WERI-Rb-1 (cell line): ENCODE results near the gene G6PD.
"Not testable (repeated sequence)": the region's sequence is repeated elsewhere in the genome, so short reads cannot be mapped to it uniquely, and the experiment has no call there.

Experiments
- DNase-seq: peaks from one replicate; pipeline ENCODE4 v3.0.0-alpha.2; 2020
- H3K27ac ChIP-seq: fragments of 250-450 bp; sonication (Bioruptor Pico); 2 replicates; pipeline ENCODE4 v1.5.1; 2020; ENCODE audit warnings: mild to moderate bottlenecking, moderate library complexity
- H3K27me3 ChIP-seq: fragments of 250-450 bp; sonication (Bioruptor Pico); 2 replicates; pipeline ENCODE4 v1.5.1; 2021; ENCODE audit warnings: mild to moderate bottlenecking, low read depth, moderate library complexity; ENCODE audit not compliant: insufficient read depth, severe bottlenecking
- H3K36me3 ChIP-seq: fragments of 250-450 bp; sonication (Bioruptor Pico); 2 replicates; pipeline ENCODE4 v1.5.1; 2020; ENCODE audit warnings: mild to moderate bottlenecking, moderate library complexity
- H3K4me3 ChIP-seq: 2 replicates; pipeline ENCODE4 v1.5.1; 2011; ENCODE audit warnings: low read depth, mild to moderate bottlenecking, control low read depth, low read length
- H3K9me3 ChIP-seq: fragments of 250-450 bp; sonication (Bioruptor Pico); 2 replicates; pipeline ENCODE4 v1.5.1; 2021; ENCODE audit warnings: mild to moderate bottlenecking, moderate library complexity; ENCODE audit not compliant: severe bottlenecking
- TF ChIP-seq, protein P1 (sequence below): IDR thresholded peaks from 2 replicates; pipeline ENCODE4 v1.5.1; 2011; ENCODE audit warnings: low read depth, mild to moderate bottlenecking, control low read depth, inconsistent platforms, low read length

The G6PD gene

DNA sequence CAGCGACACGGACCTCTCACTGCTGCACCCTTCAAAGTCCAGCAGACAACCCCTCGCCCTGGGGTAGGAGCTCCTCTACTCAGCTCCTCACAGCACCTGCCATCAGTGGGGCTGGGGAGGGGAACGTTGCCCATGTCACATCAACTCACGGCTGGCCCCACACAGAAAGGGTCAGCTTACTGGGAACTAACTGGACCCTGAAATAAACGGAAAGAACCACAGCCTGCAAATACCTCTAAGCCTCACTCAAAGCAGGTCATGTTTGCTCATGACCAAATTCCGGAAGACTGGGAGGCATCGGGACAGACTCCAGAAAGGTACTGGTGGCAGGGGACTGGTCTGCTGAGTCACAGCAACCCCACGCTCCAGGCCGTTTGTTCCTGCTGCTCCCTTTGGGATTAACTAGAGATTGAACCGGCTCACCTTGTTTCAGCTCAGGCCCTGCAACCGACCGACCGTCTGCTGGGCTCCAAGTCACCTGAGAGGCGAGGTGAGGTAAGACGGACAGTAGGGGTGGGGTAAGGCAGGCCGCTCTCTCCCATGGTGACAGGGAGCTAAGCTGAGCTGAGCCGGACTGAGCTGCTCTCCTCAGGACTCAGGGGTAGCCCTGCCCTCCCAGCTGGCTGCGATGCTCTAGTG lies 5.6 kb downstream of the G6PD start:
- peak; percentile 98 for DNase-seq

DNA sequence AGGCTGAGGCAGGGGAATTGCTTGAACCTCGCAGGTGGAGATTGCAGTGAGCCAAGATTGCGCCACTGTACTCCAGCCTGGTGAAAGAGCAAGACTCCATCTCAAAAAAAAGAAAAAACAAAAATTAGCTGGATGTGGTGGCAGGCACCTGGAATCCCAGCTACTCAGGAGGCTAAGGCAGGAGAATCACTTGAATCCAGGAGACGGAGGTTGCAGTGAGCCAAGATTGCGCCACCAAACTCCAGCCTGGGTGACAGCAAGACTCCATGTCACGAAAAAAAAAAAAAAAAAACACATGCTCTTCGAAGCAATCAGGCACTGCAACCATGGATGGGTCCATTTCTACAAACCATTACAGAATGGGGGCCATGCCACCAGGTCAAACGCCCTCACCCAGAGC lies 6.3 kb downstream of the G6PD start:
- not testable (repeated sequence) for H3K9me3 ChIP-seq, DNase-seq, H3K4me3 ChIP-seq, H3K27me3 ChIP-seq
- Histone ChIP-seq H3K36me3 (peaks cover 82% of the 10 kb centered on the region), H3K27ac (peak overlapping the region; percentile 92)

More for the DNA sequence above, 5.6 kb downstream of the G6PD start:
- H3K36me3 ChIP-seq = peaks cover 82% of the 10 kb centered on the region
- peak overlapping the region; percentile 92 for H3K27ac ChIP-seq
- TF ChIP-seq, protein P1, sequence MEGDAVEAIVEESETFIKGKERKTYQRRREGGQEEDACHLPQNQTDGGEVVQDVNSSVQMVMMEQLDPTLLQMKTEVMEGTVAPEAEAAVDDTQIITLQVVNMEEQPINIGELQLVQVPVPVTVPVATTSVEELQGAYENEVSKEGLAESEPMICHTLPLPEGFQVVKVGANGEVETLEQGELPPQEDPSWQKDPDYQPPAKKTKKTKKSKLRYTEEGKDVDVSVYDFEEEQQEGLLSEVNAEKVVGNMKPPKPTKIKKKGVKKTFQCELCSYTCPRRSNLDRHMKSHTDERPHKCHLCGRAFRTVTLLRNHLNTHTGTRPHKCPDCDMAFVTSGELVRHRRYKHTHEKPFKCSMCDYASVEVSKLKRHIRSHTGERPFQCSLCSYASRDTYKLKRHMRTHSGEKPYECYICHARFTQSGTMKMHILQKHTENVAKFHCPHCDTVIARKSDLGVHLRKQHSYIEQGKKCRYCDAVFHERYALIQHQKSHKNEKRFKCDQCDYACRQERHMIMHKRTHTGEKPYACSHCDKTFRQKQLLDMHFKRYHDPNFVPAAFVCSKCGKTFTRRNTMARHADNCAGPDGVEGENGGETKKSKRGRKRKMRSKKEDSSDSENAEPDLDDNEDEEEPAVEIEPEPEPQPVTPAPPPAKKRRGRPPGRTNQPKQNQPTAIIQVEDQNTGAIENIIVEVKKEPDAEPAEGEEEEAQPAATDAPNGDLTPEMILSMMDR = no peak
- no peaks in the 10 kb centered on the region for H3K9me3 ChIP-seq
- 0 out of 2 replicates have a peak overlapping the region, but pooled peaks have one; percentile 3 for H3K4me3 ChIP-seq
- peaks cover 6% of the 10 kb centered on the region for H3K27me3 ChIP-seq

DNA sequence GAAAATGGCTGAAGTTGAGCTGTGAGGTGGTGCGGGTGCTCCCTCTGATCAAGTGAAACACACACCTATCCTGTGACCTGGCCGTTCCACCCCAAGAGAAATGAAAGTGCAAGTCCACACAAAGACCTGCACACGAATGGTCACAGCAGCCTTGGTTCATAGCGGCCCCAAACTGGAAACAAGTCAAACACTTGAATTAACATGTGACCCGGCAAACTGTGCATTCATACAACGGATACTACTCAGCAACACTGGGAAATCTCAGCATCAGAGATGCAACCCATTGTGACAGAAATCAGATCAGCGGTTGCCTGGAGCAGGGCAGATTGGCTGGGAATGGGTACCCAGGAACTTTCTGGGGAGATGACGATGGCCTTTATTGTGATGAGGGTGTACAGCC lies 7.6 kb downstream of the G6PD start:
- H3K36me3 ChIP-seq = peaks cover 81% of the 10 kb centered on the region
- TF ChIP-seq, protein P1 = no peak
- peak overlapping the region; percentile 92 for H3K27ac ChIP-seq
- H3K4me3 ChIP-seq = no peak overlapping the region
- H3K9me3 ChIP-seq = no peaks in the 10 kb centered on the region
- H3K27me3 ChIP-seq = peaks cover 10% of the 10 kb centered on the region
- DNase-seq = no peak

DNA sequence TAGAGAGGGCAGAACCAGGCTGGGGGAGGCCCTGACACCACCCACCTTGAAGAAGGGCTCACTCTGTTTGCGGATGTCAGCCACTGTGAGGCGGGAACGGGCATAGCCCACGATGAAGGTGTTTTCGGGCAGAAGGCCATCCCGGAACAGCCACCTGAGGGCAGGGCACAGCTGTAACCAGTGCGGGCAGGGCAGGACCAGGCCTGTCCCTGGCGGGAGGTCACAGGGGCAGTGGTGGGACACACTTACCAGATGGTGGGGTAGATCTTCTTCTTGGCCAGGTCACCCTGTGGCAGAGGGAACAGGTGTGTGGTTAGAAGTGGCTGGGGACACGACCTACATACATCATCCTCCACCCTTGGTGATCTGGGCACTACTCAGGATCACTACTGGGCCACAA lies 10.8 kb downstream of the G6PD start:
- peak overlapping the region; percentile 49 for H3K27ac ChIP-seq
- H3K27me3 ChIP-seq = peaks cover 9% of the 10 kb centered on the region
- H3K4me3 ChIP-seq = no peak overlapping the region
- TF ChIP-seq, protein P1 = no peak
- H3K9me3 ChIP-seq = no peaks in the 10 kb centered on the region
- DNase-seq = no peak
- peaks cover 84% of the 10 kb centered on the region for H3K36me3 ChIP-seq

DNA sequence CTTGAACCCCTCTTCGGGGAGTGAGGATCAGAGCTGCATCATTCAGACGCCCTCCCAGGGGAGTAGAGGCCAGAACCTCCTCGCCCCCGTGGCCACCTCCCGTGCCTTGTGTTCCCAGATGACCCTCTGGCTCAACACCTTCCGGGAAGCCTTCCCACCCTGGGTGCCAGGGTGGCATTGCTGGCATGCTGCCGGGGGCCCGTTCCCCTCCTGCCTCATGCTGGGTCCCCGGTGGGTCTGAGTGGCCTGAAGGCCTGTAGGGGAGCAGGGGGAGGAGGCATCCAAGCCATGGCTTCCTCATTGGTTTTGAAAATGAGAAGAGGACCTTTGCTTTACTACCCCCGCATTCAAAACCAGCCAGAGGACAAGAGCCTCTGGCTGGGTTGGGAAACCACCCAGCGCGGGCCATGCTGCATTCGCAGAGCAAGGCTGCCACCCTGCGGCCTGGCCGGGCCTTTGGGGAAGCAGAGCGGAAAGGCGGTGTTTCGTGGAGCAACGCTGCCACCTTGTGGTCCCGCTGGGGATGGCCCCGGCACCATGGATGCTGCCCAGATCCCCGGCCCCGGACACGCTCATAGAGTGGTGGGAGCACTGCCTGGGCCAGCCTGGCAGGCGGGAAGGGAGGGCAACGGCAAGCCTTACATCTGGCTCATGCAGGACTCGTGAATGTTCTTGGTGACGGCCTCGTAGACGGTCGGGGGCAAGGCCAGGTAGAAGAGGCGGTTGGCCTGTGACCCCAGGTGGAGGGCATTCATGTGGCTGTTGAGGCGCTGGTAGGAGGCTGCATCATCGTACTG lies 11.9 kb downstream of the G6PD start:
- peaks cover 15% of the 10 kb centered on the region for H3K27me3 ChIP-seq
- H3K9me3 ChIP-seq = no peaks in the 10 kb centered on the region
- peak; percentile 91 for DNase-seq
- peaks cover 84% of the 10 kb centered on the region for H3K36me3 ChIP-seq
- peak overlapping the region; percentile 49 for H3K27ac ChIP-seq
- H3K4me3 ChIP-seq = no peak overlapping the region
- TF ChIP-seq, protein P1 = peak; percentile 100

DNA sequence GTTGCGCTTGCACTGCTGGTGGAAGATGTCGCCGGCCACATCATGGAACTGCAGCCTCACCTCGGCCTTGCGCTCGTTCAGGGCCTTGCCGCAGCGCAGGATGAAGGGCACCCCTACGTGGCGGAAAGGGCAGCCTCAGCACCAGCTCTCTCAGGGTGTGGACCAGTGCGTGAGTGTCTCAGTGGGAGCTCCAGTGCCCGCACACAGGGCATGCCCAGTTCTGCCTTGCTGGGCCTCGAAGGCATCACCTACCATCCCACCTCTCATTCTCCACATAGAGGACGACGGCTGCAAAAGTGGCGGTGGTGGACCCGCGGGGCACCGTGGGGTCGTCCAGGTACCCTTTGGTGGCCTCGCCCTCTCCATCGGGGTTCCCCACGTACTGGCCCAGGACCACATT lies 14.0 kb downstream of the G6PD start:
- TF ChIP-seq, protein P1 = no peak
- Histone ChIP-seq H3K27ac (no peak overlapping the region), H3K4me3 (no peak overlapping the region), H3K9me3 (peaks cover 3% of the 10 kb centered on the region), H3K36me3 (peaks cover 76% of the 10 kb centered on the region), H3K27me3 (peaks cover 20% of the 10 kb centered on the region)
- no peak for DNase-seq
